Heart right ventricle (tissue), 16 donors: ENCODE results near the gene RAB3IL1. TPM values are rescaled to one million over a fixed set of nuclear protein-coding genes. Genes with fewer than 3 reads are reported as not detected.

Experiments used
- ATAC-seq, 8 donors: fragments of 200-7000 bp; cut with Tn5 transposase; one replicate each; pipeline ENCODE4 v1.9.1; 2020; ENCODE audit warnings: mild to moderate bottlenecking in 8 of 8, moderate library complexity in 8 of 8, moderate number of reproducible peaks in 1 of 8
- DNase-seq, 2 donors: peaks; one replicate each; pipeline ENCODE4 v3.0.0-alpha.2; 2020
- H3K27ac ChIP-seq, 10 donors: fragments of 200-600 bp; sonication (generic) in 2 of 10; one replicate each; pipeline versions ENCODE4 v1.5.0 to v1.8.0; 2020 to 2022; ENCODE audit warnings: mild to moderate bottlenecking in 3 of 10
- H3K27me3 ChIP-seq, 7 donors: fragments of 200-600 bp; one replicate each; pipeline ENCODE4 v1.8.0; 2021 to 2022; ENCODE audit warnings: mild to moderate bottlenecking in 2 of 7
- H3K36me3 ChIP-seq, 9 donors: fragments of 200-600 bp; sonication (generic) in 1 of 9; one replicate each; pipeline versions ENCODE4 v1.5.0 to v1.8.0; 2020 to 2022; ENCODE audit warnings: mild to moderate bottlenecking in 2 of 9
- H3K4me1 ChIP-seq, 9 donors: fragments of 200-600 bp; sonication (generic) in 1 of 9; one replicate each; pipeline versions ENCODE4 v1.5.0 to v1.8.0; 2020 to 2022; ENCODE audit warnings: mild to moderate bottlenecking in 4 of 9
- H3K4me3 ChIP-seq, 10 donors: fragments of 200-600 bp; sonication (generic) in 2 of 10; one replicate each; pipeline versions ENCODE4 v1.5.0 to v1.8.0; 2020 to 2022; ENCODE audit warnings: mild to moderate bottlenecking in 7 of 10, moderate library complexity in 2 of 10
- H3K9me3 ChIP-seq, 11 donors: fragments of 200-600 bp in 10 of 11; sonication (generic) in 2 of 11; one replicate each; pipeline versions ENCODE4 v1.5.0 to v1.8.0; 2013 to 2022; ENCODE audit warnings: mild to moderate bottlenecking in 2 of 11, control low read depth in 1 of 11, moderate library complexity in 1 of 11
- WGBS, 2 donors: extraction: QIAGEN DNeasy Blood & Tissue Kit; methylation state at CpG; one replicate each; pipeline ENCODE4 v1.1.7; 2013; ENCODE audit warnings: inconsistent platforms in 1 of 2; 5-methylcytosine and 5-hydroxymethylcytosine counted together
- intact Hi-C, 10 donors: fragments of 100-400 bp; cut with DNase I; formaldehyde crosslinking; loops; one replicate each; pipeline versions ENCODE4 v1.11.1 to v1.14.2; 2022
- polyA plus RNA-seq, 2 donors: library from polyadenylated mRNA; stranded (reverse); fragments of 200-250 nt; gene quantifications; one replicate each; pipeline ENCODE4 v1.2.3, GENCODE V29; 2013
- total RNA-seq, 10 donors: library from RNA; stranded (reverse); fragmentation: NEBNext Ultra II Directional in 3 of 10; extraction: Animal tissue kit (Norgen Biotek cat#: 25700) in 3 of 10; gene quantifications; one replicate each; pipeline versions ENCODE4 v1.2.1 to v1.2.4, GENCODE V29; 2021 to 2023
- TF ChIP-seq, protein P1 (sequence below), 9 donors: fragments of 200-600 bp; sonication (generic) in 2 of 9; IDR thresholded peaks; one replicate each; pipeline versions ENCODE4 v1.5.0 to v1.8.0; 2021 to 2022; ENCODE audit warnings: antibody characterized with exemption in 9 of 9, mild to moderate bottlenecking in 5 of 9, moderate library complexity in 1 of 9
- donor health status: Arrhythmogenic right ventricular cardiomyopathy.
- donor health status: ischemic (EF 13 %, LVEDD 7.1; RV severe dilation, severe dysfunction).
- donor health status: healthy with polysubstance abuse.
- donor health status: DM: no; HTN: yes; CAD: no.
- donor health status: DM: no; HTN: no; CAD: no.
- donor health status: ischemic (EF 25% LVEDD 6.9; RV normal size, moderate dysfunction).
- donor health status: ischemic (EF 25% LVEDD 5.7; RV mildly dilated, moderate dysfunction).
- donor health status: healthy.
- donor health status: DM: yes; HTN: yes; CAD: no.
- donor health status: Ischemic cardiomyopathy.
- donor health status: ischemic (EF 35%, LVEDD 5.7; RV mildly dilated, moderate dysfunction).
- donor health status: nonischemic (EF 11% LVEDD 7.7; RV severe dilation, severe dysfunction).
- donor health status: DM: yes; HTN: yes; CAD: no.
- donor health status: PGD.
- donor health status: ischemic (EF 29% LVEDD 5.4; RV normal size, mild dysfunction).
- donor health status: nonischemic (EF 23%, LVEDD 6.1; RV moderate dilation, normal function).

Gene RAB3IL1
- total and polyA plus RNA-seq, 12 donors, result 3.7 to 11.1 (median 7.5) TPM

GRCh38 chr11:61947486-61948210 is 30.3 kb upstream of the RAB3IL1 start:
- H3K9me3 ChIP-seq, result no peaks in the 10 kb centered on the region
- H3K27ac ChIP-seq, result peak overlapping the region in 2 of 10 donors; percentile 17 to 25
- intact Hi-C loops, result loop anchor here (1.0 to 10.0 kb wide), 16 partner anchors 40 to 153 kb away; partner anchors contain the start of genes FEN1 (in 1 of the 10) and TMEM258 (in 1 of the 10)
- peak; percentile 81 to 89 for DNase-seq
- H3K27me3 ChIP-seq, result no peaks in the 10 kb centered on the region
- TF ChIP-seq, protein P1, sequence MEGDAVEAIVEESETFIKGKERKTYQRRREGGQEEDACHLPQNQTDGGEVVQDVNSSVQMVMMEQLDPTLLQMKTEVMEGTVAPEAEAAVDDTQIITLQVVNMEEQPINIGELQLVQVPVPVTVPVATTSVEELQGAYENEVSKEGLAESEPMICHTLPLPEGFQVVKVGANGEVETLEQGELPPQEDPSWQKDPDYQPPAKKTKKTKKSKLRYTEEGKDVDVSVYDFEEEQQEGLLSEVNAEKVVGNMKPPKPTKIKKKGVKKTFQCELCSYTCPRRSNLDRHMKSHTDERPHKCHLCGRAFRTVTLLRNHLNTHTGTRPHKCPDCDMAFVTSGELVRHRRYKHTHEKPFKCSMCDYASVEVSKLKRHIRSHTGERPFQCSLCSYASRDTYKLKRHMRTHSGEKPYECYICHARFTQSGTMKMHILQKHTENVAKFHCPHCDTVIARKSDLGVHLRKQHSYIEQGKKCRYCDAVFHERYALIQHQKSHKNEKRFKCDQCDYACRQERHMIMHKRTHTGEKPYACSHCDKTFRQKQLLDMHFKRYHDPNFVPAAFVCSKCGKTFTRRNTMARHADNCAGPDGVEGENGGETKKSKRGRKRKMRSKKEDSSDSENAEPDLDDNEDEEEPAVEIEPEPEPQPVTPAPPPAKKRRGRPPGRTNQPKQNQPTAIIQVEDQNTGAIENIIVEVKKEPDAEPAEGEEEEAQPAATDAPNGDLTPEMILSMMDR (IDR thresholded peaks at IDR 0.05), result peak; percentile 90 to 98 (median 94)
- 5 to 6% methylated on average over 8 of the region's 8 CpGs for WGBS, 2 donors
- no peaks in the 10 kb centered on the region for H3K36me3 ChIP-seq
- peak; percentile 77 to 85 (median 83) for ATAC-seq
- no peak overlapping the region for H3K4me3 ChIP-seq
- H3K4me1 ChIP-seq, result peaks cover 0 to 34% (median 9%) of the 10 kb centered on the region in 9 donors

DNA sequence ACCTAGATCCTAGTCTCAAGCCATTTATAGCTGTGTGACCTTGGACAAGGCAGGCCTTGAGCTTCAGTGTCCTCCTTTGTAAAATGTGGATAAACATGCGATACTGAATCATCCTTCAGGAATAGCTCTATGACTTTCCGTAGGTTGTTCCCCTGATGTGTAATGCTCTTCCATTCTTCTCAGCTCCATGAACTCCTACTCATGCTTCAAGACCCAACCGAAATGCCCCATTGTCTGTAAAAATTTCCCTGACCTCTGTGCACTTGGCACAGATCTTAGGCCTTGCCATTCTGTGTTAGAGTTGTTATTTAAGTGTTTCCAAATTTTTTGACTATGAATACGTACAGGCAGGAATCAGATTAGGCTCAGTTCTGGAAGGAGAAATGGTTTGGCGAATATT is 29.5 kb upstream of the RAB3IL1 start:
- Histone ChIP-seq H3K27ac (peak overlapping the region in 1 of 10 donors; percentile 17), H3K4me1 (peaks cover 0 to 34% (median 9%) of the 10 kb centered on the region in 9 donors), H3K36me3 (no peaks in the 10 kb centered on the region), H3K9me3 (no peaks in the 10 kb centered on the region), H3K4me3 (no peak overlapping the region), H3K27me3 (no peaks in the 10 kb centered on the region)
- intact Hi-C loops, result loop anchor here (1.0 to 10.0 kb wide), 16 partner anchors 40 to 152 kb away; partner anchors contain the start of genes FEN1 (in 1 of the 10) and TMEM258 (in 1 of the 10)
- 95 to 96% methylated on average over 5 of the region's 5 CpGs for WGBS, 2 donors
- ATAC-seq (no peak), DNase-seq (no peak)
- TF ChIP-seq, protein P1 (IDR thresholded peaks at IDR 0.05), result no peak

DNA sequence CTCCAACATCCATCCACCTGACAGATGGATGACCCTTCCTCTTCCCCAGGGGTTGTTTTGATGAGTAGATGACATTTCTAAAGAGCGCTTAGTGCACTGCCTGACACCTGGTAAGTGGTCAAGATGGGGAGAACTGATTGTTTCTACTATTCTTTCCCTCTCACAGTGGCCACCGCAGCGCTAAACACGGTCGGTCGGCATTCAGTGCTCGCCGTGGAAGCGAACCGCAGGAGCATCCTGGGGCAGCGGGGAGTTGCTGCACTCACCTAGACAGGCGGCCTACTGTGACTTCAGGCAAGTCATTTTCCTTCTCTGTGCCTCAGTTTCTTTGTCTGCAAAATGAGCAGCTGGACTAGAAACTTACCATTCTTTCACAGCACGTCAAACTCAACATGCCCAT is 27.8 kb upstream of the RAB3IL1 start:
- no peaks in the 10 kb centered on the region for H3K9me3 ChIP-seq
- no peaks in the 10 kb centered on the region for H3K27me3 ChIP-seq
- no peak overlapping the region for H3K27ac ChIP-seq
- intact Hi-C loops, result loop anchor here in 8 of 10 donors (5.0 to 10.0 kb wide), 6 partner anchors 38 to 150 kb away; partner anchors contain the start of genes FEN1 (in 1 of the 8) and TMEM258 (in 1 of the 8)
- WGBS, 2 donors, result 91% methylated on average over 13 of the region's 13 CpGs
- H3K4me3 ChIP-seq, result no peak overlapping the region
- peaks cover 0 to 29% (median 9%) of the 10 kb centered on the region in 9 donors for H3K4me1 ChIP-seq
- TF ChIP-seq, protein P1 (IDR thresholded peaks at IDR 0.05), result no peak
- peak in 1 of 8 donors; percentile 7 for ATAC-seq
- DNase-seq, result no peak
- no peaks in the 10 kb centered on the region for H3K36me3 ChIP-seq

DNA sequence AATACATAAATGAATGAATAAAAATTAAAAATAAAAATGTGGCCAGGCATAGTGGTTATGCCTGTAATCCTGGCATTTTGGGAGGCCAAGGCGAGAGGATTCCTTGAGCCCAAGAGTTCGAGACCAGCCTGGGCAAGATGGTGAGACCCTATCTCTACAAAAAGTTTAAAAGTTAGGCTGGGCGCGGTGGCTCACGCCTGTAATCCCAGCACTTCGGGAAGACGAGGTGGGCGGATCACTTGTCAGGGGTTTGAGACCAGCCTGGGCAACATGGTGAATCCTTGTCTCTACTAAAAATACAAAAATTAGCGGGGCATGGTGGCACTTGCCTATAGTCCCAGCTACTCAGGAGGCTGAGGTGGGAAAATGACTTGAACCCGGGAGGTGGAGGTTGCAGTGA is 23.1 kb upstream of the RAB3IL1 start:
- ATAC-seq (no peak), DNase-seq (no peak)
- TF ChIP-seq, protein P1 (IDR thresholded peaks at IDR 0.05), result no peak
- H3K27me3 ChIP-seq, result no peaks in the 10 kb centered on the region
- intact Hi-C loops, result loop anchor here in 2 of 10 donors (10.0 kb wide), 2 partner anchors 144 to 146 kb away; partner anchors contain the start of genes FEN1 (in 1 of the 2) and TMEM258 (in 1 of the 2)
- H3K4me1 ChIP-seq, result no peaks in the 10 kb centered on the region
- H3K9me3 ChIP-seq, result peaks cover 0 to 28% (median 9%) of the 10 kb centered on the region in 11 donors
- no peak overlapping the region for H3K27ac ChIP-seq
- WGBS, 2 donors, result 88 to 93% methylated on average over 10 of the region's 10 CpGs
- no peaks in the 10 kb centered on the region for H3K36me3 ChIP-seq
- H3K4me3 ChIP-seq, result no peak overlapping the region
